Stimulated activated CD4-positive, alpha-beta T cell treated with anti-CD3 and anti-CD28 coated beads, Interleukin-2, amount 100 ng/mL, for 4 hours (primary cell): Measurements from ENCODE around the gene S100A5.

Experiments used
- DNase-seq: peaks from one replicate; pipeline ENCODE4 v3.0.0-alpha.2; 2020; ENCODE audit warnings: low read depth

The S100A5 gene

GRCh38 chr1:153506831-153507413 is 33.8 kb downstream of the S100A5 start:
- DNase-seq: no peak

DNA sequence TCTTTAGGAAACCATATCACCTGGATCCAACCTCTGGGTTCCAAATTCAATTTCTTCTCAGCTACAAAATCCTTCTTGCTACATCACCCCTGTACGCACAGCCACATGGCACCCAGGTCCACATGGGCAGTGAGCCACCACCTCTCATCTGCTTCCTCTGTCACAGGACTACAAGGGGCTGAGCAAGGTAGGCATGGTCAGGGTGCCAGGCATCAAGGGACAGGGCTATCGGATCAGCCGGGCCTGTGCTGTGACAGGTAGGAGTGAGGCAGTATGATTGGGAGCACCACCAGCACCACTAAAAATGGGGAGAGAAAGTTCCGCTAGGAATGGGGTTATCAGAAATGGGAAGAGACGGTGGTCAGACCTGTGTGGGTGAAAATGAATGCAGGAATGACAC is 34.3 kb downstream of the S100A5 start:
- DNase-seq: no peak

DNA sequence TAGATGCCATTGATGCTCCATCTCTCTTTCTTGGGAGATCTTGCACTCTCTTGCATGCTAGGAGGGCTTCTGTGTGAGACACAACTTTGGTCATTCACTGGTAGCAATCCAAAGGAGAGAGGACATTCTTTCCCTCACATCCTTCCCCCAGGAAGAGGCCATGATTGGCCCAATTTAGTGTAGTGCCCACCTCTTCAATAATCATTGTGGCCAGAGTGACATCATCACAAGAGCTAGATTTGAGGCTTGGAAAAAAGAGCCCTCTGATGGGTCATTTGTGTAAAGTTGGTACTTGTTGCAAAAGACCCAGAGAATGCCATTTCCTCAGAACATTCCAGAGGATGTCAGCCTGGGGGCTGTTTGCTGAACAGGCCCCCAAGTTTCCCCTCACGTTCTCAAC is 35.2 kb downstream of the S100A5 start:
- no peak for DNase-seq

- no peak for DNase-seq
These were observed 37.0 kb downstream of the S100A5 start for GRCh38 chr1:153503766-153504165.

GRCh38 chr1:153498746-153499145 is 42.0 kb downstream of the S100A5 start:
- no peak for DNase-seq

DNA sequence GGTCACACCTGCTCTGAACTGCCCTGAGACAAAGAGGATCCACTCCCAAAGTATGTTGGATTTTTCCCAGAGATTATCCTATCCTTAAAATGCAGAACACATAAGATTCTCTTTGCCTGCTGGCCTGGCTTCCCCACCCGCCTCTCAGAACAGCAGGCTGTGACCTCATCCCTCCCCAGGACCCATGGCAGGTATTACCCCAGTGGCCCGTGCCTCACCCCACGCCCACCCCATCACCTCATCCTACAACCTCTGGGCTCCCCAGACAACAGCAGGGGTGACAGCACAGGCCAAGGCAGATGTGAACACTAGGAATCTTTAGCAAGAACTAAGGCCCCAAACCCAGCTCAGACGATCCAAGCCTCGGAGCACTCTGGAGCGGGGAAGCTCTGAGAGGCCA is 45.2 kb downstream of the S100A5 start:
- DNase-seq: no peak

- peak; percentile 63 for DNase-seq
These were observed 45.7 kb downstream of the S100A5 start for GRCh38 chr1:153494976-153495535.

- no peak for DNase-seq
These were observed 47.3 kb downstream of the S100A5 start for GRCh38 chr1:153493343-153493960.

GRCh38 chr1:153490272-153491051 is 50.3 kb downstream of the S100A5 start:
- no peak for DNase-seq

DNA sequence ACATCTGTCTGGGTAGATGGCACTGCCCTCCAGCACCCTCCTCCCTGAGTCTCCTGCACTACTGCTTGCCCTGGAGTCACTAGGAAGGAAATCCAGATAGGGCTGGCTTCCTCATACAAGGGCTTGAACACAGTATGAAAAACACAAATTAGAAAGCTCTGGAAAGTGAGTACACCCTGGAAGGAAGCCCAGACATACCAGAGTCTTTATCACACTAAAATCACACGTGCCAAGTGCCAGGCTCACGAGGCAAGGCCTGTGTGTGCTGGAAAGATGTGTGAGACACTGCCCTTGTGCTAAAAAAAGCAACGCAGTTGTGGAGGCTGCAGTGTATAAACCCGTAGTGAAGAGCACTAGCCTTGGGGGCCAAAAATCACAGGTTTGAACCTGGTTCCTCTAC is 52.0 kb downstream of the S100A5 start:
- DNase-seq: no peak

DNA sequence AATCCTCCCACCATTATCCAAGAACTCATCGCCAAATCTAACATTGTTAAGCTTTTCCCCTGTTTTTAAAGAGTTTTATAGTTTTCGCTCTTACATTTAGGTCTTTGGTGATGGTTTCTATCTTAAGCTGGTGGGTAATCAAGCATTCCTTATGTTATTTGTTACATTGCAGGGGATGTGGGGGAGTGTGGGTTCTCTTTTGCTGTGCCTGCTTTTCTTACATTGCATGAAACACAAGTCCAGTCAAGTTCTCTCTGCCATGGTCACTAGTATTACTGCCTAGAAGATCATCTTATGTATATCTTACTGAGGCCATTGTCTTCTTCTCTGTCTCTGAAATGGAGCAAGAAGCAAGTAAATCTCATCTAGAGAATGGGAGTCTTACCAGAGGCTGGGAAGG is 53.0 kb downstream of the S100A5 start:
- DNase-seq: no peak
